GDM1 (cell line): ENCODE data around the gene KCNJ4.
A peak's percentile ranks its signal among the peaks of the same experiment; 100 is the strongest.
"Not testable (repeated sequence)": the region's sequence is repeated elsewhere in the genome, so short reads cannot be mapped to it uniquely, and the experiment has no call there.

Experiments used
- DNase-seq: peaks from one replicate; lab custom pipeline; 2025; lab: John Stamatoyannopoulos, UW

KCNJ4 gene

DNA sequence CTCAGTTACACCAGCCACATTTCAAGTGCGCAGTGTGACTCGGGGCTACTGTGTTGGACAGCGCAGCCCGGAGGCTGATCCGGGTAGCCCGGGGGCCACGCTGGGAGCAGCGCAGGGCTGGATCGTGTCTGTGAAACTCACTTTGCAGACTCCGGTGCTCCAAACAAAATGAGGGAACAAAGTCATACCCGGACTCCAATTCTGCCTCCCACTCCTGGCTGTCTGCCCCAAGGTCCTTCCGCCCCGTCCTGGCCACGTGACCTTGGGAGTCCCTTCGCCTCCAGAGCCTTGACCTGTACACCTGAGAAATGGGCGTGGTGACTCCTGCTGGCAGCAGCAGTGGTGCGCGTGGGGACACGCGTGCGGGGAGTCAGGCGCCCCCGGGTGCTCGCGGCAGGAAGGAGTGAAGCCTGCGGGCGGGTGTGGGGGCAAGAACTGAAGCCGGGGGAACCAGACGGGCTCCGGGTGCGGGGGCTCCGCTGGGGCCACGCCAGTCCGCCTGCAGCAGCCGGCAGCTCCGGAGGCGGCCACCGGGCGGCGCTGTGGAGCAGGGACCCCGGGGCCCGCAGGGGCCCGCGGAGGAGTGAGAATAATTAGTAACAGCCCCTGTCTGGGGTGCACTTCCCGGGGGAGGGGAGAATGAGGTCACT, 42.4 kb downstream of the KCNJ4 start:
- DNase-seq: no peak

DNA sequence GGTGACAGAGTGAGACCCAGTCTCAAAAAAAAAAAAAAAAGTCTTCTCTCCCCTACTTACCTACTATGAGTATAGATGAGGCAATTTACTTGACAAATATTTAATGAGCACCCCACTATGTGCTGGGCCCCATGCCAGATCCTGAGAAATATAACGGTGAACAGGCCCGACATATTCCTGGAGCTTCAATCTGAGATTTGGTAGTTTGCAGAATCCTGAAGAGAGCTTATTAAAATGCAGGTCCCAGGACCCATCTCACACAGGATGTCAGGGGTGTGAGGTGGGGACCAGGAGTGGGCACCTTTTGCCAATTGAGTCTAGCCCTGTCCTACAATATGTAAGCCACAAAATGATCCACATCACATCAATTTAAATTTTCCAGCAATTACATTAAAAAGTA, 44.0 kb downstream of the KCNJ4 start:
- no peak for DNase-seq

DNA sequence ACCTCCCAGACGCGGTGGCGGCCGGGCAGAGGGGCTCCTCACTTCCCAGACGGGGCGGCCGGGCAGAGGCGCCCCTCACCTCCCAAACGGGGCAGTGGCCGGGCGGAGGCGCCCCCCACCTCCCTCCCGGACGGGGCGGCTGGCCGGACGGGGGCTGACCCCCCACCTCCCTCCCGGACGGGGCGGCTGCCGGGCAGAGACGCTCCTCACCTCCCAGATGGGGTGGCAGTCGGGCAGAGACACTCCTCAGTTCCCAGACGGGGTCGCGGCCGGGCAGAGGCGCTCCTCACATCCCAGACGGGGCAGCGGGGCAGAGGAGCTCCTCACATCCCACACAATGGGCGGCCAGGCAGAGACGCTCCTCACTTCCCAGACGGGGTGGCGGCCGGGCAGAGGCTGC, 45.1 kb downstream of the KCNJ4 start:
- not testable (repeated sequence) for DNase-seq

DNA sequence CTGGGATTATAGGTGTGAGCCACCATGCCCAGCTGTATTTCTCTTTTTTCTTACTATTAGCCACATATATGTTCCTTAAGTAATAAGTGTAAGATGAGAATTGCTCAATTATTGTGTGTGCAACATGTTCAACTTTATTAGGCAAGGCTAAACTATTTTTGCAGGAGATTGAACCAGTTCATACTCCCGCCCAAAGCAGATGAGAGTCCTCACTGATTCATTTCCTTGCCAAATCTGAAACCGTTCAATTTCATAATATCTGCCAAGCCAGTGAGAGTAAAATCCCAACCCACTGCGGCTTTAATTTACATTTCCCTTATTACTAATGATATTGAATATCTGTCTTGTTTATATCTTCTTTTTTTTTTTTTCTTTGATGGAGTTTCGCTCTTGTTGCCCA, 48.4 kb downstream of the KCNJ4 start:
- DNase-seq: no peak

DNA sequence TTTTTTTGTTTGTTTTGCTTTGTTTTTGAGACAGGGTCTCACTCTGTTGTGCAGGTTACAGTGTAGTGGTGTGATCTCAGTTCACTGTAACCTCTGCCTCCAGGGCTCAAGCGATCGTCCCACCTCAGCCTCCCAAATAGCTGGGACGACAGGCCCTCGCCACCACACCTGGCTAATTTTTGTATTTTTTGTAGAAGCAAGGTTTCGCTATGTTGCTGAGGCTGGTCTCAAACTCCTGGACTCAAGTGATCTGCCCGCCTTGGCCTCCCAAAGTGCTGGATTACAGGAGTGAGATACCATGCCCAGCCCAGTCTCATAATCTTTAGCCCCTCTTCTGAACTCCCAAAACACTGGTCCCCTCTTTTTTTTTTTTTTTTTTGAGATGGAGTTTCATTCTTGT, 50.6 kb downstream of the KCNJ4 start:
- DNase-seq: no peak

DNA sequence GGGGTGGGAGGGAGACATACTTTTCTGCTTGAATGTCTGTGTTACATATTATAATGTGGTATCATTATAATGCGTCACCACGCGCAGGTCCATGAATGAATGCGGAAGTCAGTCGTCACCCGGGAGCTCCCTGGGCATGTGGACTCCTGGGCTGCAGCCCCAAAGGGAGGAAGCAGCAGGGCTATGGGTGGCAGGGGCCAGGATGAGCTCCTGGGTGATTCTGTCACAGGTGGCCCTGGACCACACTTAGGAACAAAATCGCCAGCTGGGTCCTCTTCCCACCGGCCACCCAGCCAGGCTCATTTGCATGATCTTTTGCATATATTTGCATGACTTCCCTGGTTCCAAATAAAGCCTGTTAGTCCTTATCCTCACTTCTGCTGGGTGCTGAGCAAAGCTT, 51.2 kb downstream of the KCNJ4 start:
- DNase-seq: no peak

DNA sequence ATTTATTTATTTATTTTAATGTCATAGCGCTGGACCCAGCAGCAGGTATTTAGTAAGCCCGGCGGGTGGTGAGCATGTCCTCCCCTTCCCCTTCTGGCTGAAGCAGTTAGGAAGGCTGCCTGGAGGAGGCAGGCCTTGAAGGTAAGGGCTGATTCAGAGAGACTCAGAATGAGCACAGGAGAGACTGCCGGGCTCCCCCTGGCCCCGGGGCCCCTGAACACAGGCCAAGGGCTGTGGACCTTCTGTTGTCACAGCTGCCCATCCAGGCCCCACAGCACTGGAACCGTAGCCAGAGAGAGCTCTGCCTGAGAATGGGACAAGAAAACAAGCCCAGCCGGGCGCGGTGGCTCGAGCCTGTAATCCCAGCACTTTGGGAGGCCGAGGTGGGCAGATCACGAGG, 52.8 kb downstream of the KCNJ4 start:
- DNase-seq: no peak

DNA sequence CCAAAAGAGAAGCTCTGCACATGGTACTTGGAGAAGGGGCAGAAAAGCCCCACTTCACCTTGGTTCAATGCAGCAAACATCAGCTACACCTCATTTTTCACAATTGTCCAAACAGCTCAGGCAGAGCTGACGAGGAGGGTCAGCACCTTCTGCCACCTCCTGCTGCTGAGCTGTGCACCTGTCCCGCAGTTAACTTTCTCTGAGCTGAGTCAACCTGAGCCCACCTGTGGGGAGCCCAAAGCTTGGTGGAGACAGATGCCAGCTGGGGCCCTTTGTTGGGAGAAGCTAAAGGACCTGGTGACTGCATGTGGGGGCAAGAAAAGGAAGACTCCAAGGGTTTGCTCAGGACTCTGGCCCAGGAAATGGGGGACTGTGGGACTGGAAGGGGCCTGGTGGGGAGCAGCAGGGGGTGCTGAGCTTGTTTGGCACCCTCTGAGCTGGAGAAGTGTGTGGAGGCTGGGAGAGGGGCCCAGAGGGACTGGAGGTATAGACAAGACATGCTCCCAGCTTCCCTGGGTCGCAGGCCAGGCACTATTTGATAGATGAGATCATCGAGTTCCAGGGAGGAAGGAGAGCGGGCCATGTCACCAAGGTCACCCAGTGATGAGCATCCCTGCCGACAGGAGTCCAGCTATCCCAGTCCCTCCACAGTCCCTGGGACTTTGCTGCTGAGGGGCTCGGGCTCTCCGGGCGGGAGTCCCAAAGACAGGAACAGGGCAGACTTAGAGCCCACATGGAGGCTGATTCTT, 53.5 kb downstream of the KCNJ4 start:
- DNase-seq: no peak

DNA sequence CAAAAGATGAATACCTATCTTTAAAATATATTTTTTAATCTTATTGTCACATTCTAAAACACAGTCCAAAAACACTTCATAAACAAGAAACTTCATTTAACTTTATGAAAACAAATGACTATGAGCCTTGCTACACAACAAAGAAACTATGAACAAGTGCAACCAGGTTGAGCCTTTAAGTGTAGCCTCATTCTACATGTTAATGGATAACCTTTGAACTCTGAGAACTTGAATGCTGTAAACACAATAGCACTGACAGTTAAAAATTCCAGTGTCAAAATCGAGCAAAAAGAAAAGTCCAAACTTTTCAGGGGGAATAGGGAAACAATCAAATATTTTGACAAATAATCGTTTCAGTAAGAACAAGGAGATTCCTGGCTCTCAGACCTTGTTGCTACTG, 54.7 kb downstream of the KCNJ4 start:
- DNase-seq: not testable (repeated sequence)

DNA sequence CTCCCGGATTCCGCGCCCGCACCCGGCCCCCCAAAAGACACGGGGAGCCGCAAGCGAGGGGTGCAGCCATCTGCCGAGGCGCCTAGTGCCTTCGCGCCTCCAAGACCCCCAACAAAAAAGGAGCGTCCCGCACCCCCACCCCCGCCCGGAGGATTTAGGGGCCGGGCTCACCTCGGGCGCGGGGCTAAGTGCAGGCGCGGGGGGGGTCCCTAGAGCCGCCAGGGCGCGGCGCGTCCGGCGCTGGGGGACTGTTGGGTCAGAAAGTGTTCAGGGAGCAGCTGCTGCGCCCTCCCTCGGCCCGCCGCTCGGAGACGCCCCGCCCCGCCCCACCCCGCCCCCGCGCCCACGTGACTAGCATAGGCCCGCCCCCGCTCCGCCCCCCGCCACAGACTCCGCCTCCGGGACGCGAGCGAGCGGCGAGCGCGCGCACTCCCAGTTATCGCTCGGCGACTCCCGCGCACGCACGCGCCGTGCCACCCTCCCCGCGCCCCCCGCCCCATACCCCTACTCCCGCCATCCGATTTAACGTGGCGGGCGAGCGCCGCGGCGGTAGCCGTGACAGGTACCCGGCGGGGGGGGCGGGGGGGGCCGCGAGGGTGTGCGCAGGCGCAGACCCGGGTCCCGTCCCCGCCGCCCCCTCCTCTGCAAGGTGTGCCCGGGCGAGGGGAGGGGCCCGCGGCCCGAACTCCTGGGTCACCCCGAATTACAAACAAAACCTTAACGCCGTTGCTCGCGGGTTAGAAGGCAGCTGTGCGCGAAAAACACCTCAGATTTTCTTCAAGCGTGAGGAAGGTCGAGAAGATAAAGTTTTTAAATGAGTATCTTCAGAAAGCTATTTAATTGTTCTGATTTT, 56.2 kb downstream of the KCNJ4 start:
- DNase-seq: peak; percentile 80

DNA sequence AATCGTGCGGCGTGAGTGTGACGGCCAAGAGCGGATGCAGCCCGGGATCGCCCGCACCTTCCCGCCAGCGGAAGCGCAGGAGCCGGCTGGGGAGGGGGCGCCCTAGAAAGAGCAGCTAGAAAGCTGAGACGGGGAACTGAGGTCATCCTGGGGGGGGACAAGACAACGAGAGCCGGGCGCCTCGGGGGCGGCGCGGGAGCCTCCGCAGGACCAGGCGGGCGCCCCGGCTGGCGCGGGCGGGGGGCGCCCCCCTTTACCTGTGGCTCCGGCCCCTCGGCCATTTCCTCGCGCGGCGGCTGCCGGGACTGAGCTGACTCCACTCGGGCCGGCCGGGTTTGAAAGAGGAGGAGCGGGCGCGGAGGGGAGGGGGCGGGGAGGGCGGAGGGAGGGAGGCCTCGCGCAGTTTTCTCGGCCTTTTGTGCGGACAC, 56.8 kb downstream of the KCNJ4 start:
- not testable (repeated sequence) for DNase-seq

DNA sequence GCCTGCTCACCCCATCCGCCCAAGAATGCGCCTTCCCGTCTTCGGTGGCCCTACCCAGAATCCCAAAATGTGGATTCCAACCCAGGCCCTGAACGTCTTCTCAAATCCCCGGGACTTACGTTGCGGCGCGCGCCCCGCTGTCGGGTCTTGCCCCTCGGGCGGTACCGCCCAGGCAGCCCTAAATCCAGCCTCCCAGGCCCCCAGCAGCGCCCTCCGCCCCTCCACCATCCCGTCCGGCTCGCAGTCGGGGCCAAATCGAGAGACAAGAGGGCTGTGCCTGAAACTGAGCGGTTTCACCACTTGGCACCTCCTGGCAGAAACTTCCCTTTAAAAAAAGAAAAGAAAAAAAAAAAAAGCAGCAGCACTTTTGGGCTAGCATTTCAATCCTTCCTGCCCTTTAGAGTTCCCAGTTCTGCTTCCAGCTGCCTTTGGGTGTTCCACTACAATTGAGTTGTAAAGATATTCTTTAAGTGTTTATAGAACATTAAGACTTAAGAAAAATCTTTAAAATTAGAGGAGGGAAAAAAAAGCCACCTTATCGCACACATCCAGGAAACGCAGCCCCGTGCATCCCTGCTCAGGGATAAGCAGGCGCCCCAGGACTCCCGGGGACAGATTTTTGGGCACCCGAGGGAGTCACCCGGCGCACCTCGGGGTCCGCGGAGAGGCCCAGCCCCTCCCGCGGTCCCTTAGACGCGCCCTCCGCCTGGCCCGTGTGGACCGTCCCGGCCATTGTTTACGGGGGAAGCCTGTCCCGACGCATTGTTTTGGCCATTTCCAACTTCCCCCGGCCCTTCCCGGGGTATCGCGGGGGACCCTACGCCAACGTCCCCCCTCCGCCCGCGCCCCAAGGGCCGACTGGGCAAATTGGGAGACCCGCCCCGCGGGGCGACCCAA, 57.6 kb downstream of the KCNJ4 start:
- peak; percentile 36 for DNase-seq

DNA sequence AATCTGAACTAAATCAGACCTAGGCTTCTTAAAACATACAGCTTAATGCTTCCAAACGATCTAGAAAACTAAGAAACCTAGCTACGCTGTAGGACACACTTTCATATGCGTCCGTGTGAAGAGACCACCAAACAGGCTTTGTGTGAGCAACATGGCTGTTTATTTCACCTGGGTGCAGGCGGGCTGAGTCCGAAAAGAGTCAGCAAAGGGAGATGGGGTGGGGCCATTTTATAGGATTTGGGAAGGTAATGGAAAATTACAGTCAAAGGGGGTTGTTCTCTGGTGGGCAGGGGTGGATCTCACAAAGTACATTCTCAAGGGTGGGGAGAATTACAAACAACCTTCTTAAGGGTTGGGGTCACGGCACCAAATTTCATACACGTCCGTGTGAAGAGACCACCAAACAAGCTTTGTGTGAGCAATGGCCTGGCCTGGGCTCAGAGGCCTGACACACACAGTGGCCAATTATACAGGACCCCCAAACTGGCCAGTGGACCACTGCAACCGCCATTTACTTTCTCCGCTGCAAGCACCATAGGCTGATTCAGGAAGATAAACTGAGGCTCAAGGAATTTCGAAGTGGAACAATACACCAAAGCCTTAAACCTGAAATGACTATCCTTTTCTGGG, 58.4 kb downstream of the KCNJ4 start:
- not testable (repeated sequence) for DNase-seq

DNA sequence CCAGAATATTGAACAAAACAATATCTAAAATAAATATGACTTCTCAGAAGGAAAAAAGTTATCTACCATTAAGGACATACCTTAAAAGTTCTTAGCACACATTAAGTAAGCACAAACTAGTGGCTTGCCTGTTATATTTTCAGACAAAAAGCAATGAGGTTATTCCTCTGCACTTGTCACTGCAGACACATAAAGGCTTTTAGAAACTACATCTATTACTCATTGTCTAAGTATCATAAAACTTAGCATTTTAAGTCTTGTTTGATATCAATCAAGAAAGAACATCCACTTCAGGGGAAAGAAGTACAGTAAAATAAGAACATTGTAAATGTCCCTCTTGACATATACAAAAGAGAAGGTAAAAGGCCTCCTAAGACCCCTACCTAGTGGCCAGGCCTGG, 59.1 kb downstream of the KCNJ4 start:
- not testable (repeated sequence) for DNase-seq

DNA sequence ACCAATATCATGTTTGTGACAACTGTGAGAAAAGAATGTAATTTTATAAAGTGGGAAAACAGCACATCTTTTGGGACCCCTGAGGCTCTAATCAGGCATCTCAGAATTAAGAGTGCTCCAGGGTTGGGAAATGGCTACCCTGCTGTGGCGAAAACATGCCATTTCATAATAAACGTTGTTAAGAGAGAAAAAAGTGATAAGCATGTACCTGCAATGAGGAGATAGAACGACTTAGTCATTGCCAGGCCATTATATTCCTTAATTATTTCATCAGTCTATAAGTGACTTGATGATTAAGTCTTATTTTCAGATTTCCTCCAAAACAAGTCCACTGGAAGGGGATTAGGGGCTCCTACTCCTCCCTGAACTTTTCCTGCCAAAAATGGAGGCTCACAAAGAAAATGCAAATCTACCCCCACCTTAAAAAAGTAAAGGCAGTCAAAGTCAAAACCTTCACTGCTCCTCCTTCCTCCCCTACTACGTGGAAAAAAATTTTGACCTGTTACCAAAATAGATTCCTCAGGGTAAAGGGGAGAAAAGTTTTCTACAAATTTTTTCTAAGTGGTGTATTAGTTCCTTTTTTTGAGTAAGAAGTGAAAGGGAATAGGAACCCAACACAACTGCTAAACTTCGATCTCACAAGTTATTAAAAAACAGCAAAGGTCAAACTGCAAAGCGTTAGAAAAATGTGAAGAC, 59.9 kb downstream of the KCNJ4 start:
- not testable (repeated sequence) for DNase-seq

DNA sequence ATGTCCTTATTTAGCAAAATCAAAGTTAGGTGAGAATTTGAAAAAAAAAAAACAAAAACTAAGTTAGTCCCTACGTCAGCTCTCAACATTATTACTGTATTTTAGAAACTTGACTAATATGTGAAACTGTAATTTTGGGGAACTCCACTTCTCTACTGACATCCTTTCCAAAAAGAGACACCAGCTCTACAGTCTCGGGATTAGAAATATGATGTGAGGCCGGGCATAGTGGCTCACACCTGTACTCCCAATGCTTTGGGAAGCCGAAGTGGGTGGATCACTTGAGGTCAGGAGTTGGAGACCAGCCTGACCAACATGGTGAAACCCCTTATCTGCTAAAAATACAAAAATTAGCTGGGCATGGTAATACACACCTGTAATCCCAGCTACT, 65.6 kb downstream of the KCNJ4 start:
- DNase-seq: not testable (repeated sequence)

DNA sequence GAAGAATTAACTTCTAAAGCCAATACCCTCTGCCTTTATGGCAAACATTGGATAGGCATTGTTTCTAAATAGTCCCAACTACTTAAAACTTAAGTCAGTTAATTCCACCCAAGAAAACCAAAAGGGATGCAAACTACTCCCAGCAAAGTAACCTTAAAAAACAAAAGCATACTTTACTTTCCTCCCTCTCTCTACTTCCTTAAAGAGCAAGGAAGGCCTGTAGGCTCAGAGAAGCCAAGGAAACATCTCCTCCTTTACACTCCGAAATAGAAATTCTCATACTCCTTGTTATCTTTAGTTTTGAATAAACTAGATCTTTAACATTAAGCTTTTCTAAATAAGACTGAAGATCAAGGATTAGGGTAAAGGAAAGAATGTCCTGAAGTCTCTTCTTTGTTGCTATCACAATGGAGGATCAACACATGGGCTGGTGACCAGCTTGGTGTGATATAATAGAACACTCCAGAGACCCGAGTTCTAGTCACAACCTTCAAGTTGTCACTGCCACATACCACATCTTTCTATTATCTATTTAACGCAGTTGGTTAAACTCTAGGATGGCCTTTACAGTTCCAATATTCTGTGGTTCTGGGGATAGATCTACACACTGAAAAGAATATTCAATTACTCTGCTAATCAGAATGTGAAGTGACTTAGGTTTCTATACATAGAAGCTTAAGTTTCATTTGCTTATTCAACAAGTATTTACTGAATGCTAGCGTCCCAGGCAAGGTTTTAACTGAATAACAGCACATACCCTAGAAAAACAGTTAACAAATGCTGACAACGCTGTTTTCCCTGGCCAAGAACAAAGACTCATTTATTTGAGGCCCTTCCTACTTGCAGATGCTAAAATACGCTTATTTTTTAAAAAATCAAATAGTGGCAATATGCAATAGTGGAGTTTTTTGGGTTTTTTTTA, 66.2 kb downstream of the KCNJ4 start:
- not testable (repeated sequence) for DNase-seq

DNA sequence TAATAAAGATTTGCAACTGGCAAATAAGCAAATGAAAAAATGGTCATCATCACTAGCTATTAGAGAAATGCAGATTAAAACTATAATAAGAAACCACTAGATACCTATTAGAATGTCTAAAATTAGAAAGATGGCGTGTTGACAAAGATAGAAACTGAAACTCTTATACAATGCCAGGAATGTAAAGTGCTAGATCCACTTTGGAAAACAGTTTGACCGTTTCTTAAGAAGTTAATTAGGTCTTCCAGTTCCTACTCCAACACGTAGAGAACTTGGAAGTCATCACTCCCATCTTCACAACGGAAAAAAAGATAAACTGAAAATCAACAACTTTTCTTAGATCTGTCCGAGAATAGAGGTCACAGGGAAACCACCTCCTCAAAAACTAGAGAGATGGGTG, 68.1 kb downstream of the KCNJ4 start:
- DNase-seq: not testable (repeated sequence)

DNA sequence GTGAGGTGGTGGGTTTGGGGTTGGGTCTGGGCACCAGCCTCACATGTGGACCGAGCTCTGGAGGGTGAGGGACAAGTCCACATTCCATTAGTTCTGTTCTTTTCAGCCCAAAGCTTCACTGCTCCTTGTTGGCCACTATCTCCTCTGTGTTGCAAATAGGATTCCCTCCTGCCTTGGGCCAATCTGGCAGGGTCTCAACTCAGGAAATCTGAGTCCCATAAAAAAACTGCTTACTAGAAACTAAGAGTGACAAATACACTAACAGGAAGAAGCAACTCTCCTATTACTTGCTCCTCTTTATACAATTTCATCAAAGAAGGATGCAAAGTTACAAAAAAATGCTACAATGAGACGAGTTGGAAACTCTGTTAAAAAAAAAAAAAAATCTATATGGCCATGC, 71.6 kb downstream of the KCNJ4 start:
- DNase-seq: no peak

DNA sequence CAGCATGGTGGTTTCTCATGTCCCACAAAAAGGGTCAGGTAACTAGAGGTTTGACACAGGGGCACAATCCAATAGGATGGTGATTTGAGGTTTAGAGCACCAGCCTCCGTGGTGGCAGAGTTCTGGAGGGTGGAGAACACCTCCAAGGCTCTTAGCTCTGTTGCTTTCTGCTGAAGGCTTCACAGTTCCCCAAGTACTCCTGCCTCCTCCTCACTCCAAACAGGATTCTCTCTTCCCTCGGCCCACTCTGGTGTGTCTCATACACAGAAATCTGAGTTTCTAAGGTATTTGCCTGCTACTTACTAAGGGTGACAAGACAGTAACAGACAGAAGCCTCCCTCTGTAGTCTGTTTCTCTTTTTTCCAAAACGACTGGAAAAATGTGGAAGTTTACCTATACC, 73.6 kb downstream of the KCNJ4 start:
- DNase-seq: not testable (repeated sequence)
